BE2C (cell line): ENCODE measurements around the gene POLR3GL.
"Not testable (repeated sequence)": the region's sequence is repeated elsewhere in the genome, so short reads cannot be mapped to it uniquely, and the experiment has no call there.

Source experiments
- DNase-seq: peaks from one replicate; pipeline ENCODE4 v3.0.0-alpha.2; 2020
- H3K27me3 ChIP-seq: fragments of 250-450 bp; sonication (Bioruptor Pico); 2 replicates; pipeline ENCODE4 v1.5.1; 2020; ENCODE audit warnings: mild to moderate bottlenecking
- H3K36me3 ChIP-seq: fragments of 250-450 bp; sonication (Bioruptor Pico); 2 replicates; pipeline ENCODE4 v1.5.1; 2020; ENCODE audit warnings: mild to moderate bottlenecking
- H3K4me1 ChIP-seq: fragments of 250-450 bp; sonication (Bioruptor Pico); 2 replicates; pipeline ENCODE4 v1.5.1; 2020
- H3K4me3 ChIP-seq: 2 replicates; pipeline ENCODE4 v1.5.1; 2011; ENCODE audit warnings: low read depth, low read length
- H3K9me3 ChIP-seq: fragments of 250-450 bp; sonication (Bioruptor Pico); 2 replicates; pipeline ENCODE4 v1.5.1; 2020
- CTCF ChIP-seq: IDR thresholded peaks from 2 replicates; pipeline ENCODE4 v1.5.1; 2012; ENCODE audit warnings: mild to moderate bottlenecking, low read depth, low read length

POLR3GL gene

DNA sequence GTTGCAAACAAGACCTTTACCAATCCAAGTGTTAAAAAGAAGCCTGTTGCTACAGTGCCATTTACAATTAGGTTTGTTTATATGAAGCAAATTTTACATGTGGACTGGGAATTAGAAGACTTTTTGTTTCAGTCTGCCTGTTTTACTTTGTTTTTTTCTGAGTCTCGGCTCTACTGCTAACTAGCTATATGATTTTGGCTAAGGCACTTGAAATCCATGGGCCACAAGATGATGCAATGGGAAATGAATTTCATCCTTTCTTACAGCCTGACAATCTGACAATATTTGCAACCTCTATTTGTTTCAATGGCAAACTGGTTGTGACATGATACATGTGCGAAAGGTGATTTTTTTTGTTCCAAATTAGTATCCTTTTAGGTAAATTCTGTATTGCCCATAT is 42.2 kb upstream of the POLR3GL start:
- H3K27me3 ChIP-seq, result no peaks in the 10 kb centered on the region
- H3K36me3 ChIP-seq, result peaks cover 8% of the 10 kb centered on the region
- TF ChIP-seq CTCF, result no peak
- H3K9me3 ChIP-seq, result no peaks in the 10 kb centered on the region
- H3K4me1 ChIP-seq, result peaks cover 4% of the 10 kb centered on the region; the same call in 1 of the 2 replicates
- DNase-seq, result no peak
- no peak overlapping the region for H3K4me3 ChIP-seq

DNA sequence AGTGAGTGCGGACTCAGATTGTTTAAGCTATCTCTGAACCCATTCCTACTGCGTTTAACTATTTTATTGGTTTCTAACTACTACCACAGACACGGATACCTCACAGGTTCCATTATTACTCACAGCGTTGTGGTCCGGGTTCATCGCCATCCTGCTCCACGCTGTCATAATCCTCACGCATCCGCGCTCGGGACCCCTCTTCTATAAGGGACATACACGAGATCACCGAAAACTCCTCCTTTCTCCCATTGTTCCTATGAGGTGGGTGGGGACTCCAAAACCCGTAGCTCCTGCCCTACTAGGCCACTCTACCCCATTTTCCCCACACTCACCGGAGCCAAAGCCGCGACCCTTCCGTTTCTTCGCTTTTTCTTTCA is 37.8 kb upstream of the POLR3GL start:
- TF ChIP-seq CTCF, result no peak
- no peaks in the 10 kb centered on the region for H3K4me1 ChIP-seq

GRCh38 chr1:145927063-145927886 is 37.2 kb upstream of the POLR3GL start, which contains the start of gene RBM8A:
RBM8A (minus strand) TSS chr1:145927484; CDS start chr1:145927426, 58 bp downstream.
- Histone ChIP-seq H3K9me3 (no peaks in the 10 kb centered on the region), H3K27me3 (no peaks in the 10 kb centered on the region), H3K4me3 (peak within 1 kb of the TSS; percentile 90), H3K36me3 (peaks cover 8% of the 10 kb centered on the region), H3K4me1 (no peaks in the 10 kb centered on the region)
- peak; percentile 75 for TF ChIP-seq CTCF
- peak; percentile 94 for DNase-seq

More for the DNA sequence above, 37.8 kb upstream of the POLR3GL start:
- peaks cover 8% of the 10 kb centered on the region for H3K36me3 ChIP-seq
- H3K27me3 ChIP-seq, result no peaks in the 10 kb centered on the region
- no peaks in the 10 kb centered on the region for H3K9me3 ChIP-seq
- no peak for DNase-seq
- H3K4me3 ChIP-seq, result peak overlapping the region; percentile 90

DNA sequence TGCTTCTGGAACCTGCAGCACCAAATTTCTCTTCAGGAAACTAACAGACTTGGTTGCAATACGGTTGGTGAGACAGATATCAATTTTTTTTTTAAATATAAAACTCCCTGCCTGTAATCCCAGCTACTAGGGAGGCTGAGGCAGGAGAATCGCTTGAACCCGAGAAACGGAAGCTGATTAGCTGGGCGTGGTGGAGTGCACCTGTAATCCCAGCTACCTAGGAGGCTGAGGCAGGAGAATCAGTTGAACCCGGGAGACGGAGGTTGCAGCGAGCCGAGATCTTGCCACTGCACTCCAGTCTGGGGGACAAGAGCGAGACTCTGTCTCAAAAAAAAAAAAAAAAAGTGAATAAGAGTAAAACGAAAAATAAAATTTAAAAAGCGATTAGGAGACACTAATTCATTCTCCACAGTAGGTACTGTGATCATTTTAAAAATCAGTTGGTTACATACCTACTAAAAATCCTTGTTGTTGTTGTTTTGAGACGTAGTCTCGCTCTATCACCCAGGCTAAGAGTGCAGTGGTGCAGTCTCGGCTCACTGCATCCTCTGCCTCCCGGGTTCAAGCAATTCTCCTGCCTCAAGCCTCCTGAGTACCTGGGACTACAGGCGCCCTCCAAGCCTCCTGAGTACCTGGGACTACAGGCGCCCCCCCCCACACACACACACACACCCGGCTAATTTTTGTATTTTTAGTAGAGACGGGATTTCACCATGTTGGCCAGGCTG is 36.4 kb upstream of the POLR3GL start:
- Histone ChIP-seq H3K4me1 (no peaks in the 10 kb centered on the region), H3K4me3 (peak overlapping the region; percentile 90), H3K9me3 (no peaks in the 10 kb centered on the region), H3K27me3 (no peaks in the 10 kb centered on the region), H3K36me3 (peaks cover 8% of the 10 kb centered on the region)
- no peak for TF ChIP-seq CTCF
- DNase-seq, result no peak

DNA sequence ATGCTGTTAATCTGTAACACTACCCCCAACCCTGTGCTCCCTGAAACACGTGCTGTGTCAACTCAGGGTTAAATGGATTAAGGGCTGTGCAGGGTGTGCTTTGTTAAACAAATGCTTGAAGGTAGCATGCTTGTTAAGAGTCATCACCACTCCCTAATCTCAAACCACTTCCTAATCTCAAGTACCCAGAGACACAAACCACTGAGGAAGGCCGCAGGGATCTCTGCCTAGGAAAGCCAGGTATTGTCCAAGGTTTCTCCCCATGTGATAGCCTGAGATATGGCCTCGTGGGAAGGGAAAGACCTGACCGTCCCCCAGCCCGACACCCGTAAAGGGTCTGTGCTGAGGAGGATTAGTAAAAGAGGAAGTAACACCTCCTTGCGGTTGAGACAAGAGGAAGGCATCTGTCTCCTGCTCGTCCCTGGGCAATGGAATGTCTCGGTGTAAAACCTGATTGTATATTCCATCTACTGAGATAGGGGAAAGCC is 31.9 kb upstream of the POLR3GL start:
- not testable (repeated sequence) for H3K9me3 ChIP-seq, DNase-seq, H3K4me1 ChIP-seq, H3K27me3 ChIP-seq, H3K4me3 ChIP-seq
- H3K36me3 ChIP-seq, result peaks cover 15% of the 10 kb centered on the region

DNA sequence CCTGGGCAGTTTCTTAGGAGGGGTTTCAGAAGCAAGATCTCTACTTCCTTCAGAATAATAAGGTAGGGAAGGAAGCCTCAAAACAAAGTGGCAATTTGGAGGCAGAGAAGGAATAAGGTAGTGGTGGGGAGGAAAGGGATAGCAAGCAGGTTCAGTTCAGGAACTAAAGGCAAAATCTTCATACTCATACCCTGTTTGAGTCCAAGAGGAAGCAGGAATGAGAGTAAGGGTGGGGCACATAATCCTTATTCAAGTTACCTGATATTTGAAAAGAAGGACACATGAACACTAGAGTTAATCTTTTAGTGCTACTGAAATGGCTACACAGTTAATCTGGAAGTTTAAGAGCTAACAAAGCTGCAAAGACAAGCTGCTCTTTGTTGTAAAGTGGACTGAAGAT is 28.8 kb upstream of the POLR3GL start:
- no peak for TF ChIP-seq CTCF
- no peak overlapping the region for H3K4me3 ChIP-seq
- H3K4me1 ChIP-seq, result no peaks in the 10 kb centered on the region
- DNase-seq, result no peak
- H3K36me3 ChIP-seq, result peaks cover 16% of the 10 kb centered on the region
- no peaks in the 10 kb centered on the region for H3K9me3 ChIP-seq
- H3K27me3 ChIP-seq, result no peaks in the 10 kb centered on the region
